AG04449 (cell line): ENCODE data around the gene RDH13.
A peak's percentile ranks its signal among the peaks of the same experiment; 100 is the strongest.
"Not testable (repeated sequence)": the region's sequence is repeated elsewhere in the genome, so short reads cannot be mapped to it uniquely, and the experiment has no call there.

Experiments used
- CTCF ChIA-PET: fragments of 350-600 bp; formaldehyde crosslinking; extraction: SDS; loops from one replicate; lab custom pipeline; 2021; ENCODE audit warnings: antibody characterized with exemption; lab: Yijun Ruan, JAX
- POLR2A ChIA-PET: fragments of 400-600, 350-600 bp; formaldehyde crosslinking; extraction: SDS; loops from one replicate; lab custom pipeline; 2020; ENCODE audit warnings: antibody characterized with exemption, inconsistent platforms; lab: Yijun Ruan, JAX
- DNase-seq: peaks from one replicate; pipeline ENCODE4 v3.0.0-alpha.2; 2010; ENCODE audit warnings: low read depth, low spot score
- H3K4me3 ChIP-seq: 2 replicates; pipeline ENCODE4 v1.5.1; 2011; ENCODE audit warnings: low read depth, mild to moderate bottlenecking, control low read depth, low read length
- TF ChIP-seq, protein P1 (sequence below): IDR thresholded peaks from one replicate; pipeline ENCODE4 v1.5.1; 2011; ENCODE audit warnings: mild to moderate bottlenecking, moderate library complexity, low read length, control low read depth, inconsistent platforms; ENCODE audit not compliant: insufficient read depth; ENCODE audit errors: missing control alignments

RDH13 gene

DNA sequence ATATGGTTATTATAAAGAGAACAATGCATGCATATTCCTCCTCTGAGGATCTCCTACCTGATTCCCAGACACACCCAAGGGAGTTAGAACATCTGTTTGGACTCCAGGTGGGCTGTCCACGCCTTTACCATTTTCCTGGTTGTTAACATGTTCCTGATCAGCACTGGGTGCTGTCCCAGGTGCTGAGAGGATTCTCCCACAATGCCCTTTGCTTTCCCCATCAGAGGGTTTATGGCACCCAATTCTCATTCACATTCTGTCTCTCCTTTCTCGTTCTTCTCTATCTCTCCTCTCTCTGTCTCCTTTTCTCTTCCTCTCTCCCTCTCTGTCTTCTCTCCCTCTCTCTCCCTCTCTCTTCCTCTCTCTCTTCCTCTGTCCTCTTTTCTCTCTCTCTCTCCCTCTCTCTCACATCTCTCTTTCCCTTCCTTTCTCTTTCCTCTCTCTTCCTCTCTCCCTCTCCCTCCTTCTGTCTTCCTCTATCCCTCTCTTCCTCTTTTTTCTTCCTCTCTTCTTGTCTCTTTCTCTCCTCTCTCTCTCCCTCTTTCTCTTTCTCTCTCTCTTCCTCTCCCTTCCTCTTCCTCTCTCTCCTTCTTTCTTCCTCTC lies 3.3 kb upstream of the RDH13 start:
- H3K4me3 ChIP-seq = no peak overlapping the region
- ChIA-PET POLR2A (no interaction called here), CTCF (no interaction called here)
- no peak for DNase-seq
- TF ChIP-seq, protein P1, sequence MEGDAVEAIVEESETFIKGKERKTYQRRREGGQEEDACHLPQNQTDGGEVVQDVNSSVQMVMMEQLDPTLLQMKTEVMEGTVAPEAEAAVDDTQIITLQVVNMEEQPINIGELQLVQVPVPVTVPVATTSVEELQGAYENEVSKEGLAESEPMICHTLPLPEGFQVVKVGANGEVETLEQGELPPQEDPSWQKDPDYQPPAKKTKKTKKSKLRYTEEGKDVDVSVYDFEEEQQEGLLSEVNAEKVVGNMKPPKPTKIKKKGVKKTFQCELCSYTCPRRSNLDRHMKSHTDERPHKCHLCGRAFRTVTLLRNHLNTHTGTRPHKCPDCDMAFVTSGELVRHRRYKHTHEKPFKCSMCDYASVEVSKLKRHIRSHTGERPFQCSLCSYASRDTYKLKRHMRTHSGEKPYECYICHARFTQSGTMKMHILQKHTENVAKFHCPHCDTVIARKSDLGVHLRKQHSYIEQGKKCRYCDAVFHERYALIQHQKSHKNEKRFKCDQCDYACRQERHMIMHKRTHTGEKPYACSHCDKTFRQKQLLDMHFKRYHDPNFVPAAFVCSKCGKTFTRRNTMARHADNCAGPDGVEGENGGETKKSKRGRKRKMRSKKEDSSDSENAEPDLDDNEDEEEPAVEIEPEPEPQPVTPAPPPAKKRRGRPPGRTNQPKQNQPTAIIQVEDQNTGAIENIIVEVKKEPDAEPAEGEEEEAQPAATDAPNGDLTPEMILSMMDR = no peak

DNA sequence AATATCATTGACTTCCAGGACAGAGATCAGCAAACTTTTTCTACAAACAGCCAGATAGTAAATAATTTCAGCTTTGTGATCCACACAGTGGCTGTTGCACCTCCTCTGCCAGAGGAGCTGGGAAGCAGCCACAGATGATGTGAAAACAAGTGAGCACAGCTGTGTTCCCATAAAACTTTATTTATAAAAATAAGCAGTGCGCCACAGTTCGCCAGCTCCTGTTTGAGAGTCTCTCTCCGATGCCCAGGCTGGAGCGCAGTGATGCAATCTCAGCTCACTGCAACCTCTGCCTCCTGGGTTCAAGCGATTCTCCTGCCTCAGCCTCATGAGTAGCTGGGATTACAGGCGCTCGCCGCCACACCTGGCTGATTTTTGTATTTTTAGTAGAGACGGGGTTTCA lies 2.6 kb upstream of the RDH13 start:
- CTCF ChIA-PET = interaction anchor here (0.7 kb wide), 1 partner anchor 211 kb away, joined by 5 read pairs; no protein-coding TSS in a partner anchor
- POLR2A ChIA-PET, DNase-seq, H3K4me3 ChIP-seq: not testable (repeated sequence)

GRCh38 chr19:55063492-55063843 lies 520 bp upstream of the RDH13 start:
- ChIA-PET POLR2A (no interaction called here), CTCF (interaction anchor here (1.2 to 1.7 kb wide), 2 partner anchors 25 to 583 kb away, joined by 3 to 6 read pairs; no protein-coding TSS in a partner anchor)
- DNase-seq = no peak
- TF ChIP-seq, protein P1 = no peak
- peak overlapping the region; percentile 39 for H3K4me3 ChIP-seq

DNA sequence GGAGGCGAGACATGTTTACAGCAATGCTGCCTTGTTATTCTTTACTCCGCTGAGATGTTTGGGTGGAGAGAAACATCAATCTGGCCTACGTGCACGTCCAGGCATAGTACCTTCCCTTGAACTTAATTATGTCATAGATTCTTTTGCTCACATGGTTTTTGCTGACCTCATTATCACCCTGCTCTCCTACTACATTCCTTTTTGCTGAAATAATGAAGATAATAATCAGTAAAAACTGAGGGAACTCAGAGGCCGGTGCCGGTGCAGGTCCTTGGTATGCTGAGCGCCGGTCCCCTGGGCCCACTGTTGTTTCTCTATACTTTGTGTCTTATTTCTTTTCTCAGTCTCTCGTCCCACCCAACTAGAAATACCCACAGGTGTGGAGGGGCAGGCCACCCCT lies 2.7 kb downstream of the RDH13 start:
- CTCF ChIA-PET, POLR2A ChIA-PET, DNase-seq, H3K4me3 ChIP-seq: not testable (repeated sequence)

DNA sequence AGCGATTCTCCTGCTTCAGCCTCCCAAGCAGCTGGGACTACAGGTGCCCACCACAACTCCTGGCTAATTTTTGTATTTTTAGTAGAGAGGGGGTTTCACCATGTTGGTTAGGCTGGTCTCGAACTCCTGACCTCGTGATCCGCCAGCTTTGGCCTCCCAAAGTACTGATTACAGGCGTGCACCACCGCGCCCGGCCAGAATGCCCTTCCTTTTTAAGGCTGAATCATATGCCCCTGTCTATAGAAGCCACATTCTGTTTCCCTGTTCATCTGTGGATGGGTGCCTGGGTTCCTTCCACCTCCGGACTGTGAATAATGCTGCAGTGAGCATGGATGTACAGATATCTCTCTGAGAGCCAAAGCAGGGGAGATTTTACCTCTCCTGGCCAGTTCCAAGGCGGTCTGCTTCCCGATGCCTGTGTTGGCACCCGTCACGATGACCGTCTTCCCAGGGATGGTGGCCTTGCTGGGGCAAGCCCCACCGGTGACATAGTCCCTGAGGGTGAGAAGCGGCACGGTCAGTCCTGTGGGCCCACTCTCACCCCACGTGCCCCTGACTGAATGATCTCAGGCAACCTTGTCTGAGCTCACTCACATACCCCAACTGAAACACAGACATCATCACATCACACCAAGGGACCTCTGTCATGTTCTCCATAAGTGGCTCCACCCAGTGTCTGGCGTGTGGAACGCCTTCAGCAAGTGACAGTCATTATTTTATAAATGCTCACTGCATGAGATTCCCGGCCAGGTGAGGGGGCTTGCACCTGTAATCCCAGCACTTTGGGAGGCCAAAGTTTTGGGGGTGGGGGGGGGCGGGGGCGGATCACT lies 4.0 kb downstream of the RDH13 start:
- ChIA-PET CTCF (no interaction called here), POLR2A (no interaction called here)
- DNase-seq = no peak
- TF ChIP-seq, protein P1 = no peak
- H3K4me3 ChIP-seq = no peak overlapping the region

DNA sequence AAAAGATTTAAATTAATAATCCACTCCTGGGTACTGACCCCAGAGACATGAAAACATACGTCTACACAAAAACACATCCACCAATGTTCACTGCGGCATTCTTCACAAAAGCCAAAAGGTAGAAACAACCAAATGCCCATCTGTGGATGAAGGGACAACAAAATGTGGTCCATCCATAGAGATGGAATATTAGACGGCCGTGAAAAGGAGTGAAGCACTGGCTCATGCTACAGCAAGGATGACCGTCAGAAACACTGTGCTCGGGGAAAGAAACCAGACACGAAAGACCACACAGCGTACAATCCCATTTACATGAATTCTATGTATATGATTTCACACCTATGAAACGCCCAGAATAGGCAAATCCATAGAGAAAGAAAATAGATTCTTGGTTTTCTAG lies 6.1 kb downstream of the RDH13 start:
- CTCF ChIA-PET = no interaction called here
- DNase-seq = no peak
- TF ChIP-seq, protein P1 = no peak
- POLR2A ChIA-PET = no interaction called here
- no peak overlapping the region for H3K4me3 ChIP-seq

DNA sequence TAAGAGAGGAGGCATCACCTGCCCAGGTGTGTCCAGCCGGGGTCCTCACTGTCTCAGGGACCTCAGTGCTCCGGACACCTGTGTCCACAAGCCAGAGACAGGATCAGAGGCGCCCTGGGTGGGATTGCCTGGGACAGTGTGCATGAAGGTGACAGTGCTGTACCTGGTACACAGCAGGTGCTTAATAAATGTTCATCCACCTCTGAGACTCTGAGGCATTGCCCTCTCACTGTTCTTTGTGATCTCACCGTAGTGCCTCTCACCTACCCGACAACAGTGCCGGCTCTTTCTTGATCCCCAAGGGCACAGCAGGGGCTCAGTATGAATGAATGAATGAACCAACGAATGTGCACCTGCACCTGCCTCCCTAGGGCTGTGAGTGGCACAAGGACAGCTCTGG lies 9.2 kb downstream of the RDH13 start:
- POLR2A ChIA-PET = no interaction called here
- no peak overlapping the region for H3K4me3 ChIP-seq
- DNase-seq = no peak
- CTCF ChIA-PET = no interaction called here
- TF ChIP-seq, protein P1 = no peak
